Right lobe of liver (tissue), 6 donors: ENCODE measurements around the gene MCC. TPM values are rescaled to one million over a fixed set of nuclear protein-coding genes. Genes with fewer than 3 reads are reported as not detected.

Source experiments
- ATAC-seq, 4 donors: fragments of 200-7000 bp; cut with Tn5 transposase; one replicate each; pipeline ENCODE4 v1.9.1; 2020; ENCODE audit warnings: mild to moderate bottlenecking in 4 of 4, moderate library complexity in 4 of 4
- DNase-seq, 3 donors: peaks; one replicate each; pipeline ENCODE4 v3.0.0-alpha.2; 2020
- H3K27ac ChIP-seq, 3 donors: fragments of 200-600 bp; one replicate each; pipeline ENCODE4 v1.8.0; 2022
- H3K27me3 ChIP-seq, 2 donors: fragments of 200-600 bp; one replicate each; pipeline ENCODE4 v1.8.0; 2022
- H3K36me3 ChIP-seq, 4 donors: fragments of 200-600 bp; sonication (generic) in 1 of 4; one replicate each; pipeline versions ENCODE4 v1.5.1 to v1.8.0; 2017 to 2022; ENCODE audit warnings: control low read depth in 1 of 4
- H3K4me1 ChIP-seq, 4 donors: fragments of 200-600 bp; sonication (generic) in 1 of 4; one replicate each; pipeline versions ENCODE4 v1.5.1 to v1.8.0; 2017 to 2022; ENCODE audit warnings: control low read depth in 1 of 4
- H3K4me3 ChIP-seq, 3 donors: fragments of 200-600 bp; one replicate each; pipeline ENCODE4 v1.8.0; 2022
- H3K9me3 ChIP-seq, 4 donors: fragments of 200-600 bp; sonication (generic) in 1 of 4; one replicate each; pipeline versions ENCODE4 v1.5.1 to v1.8.0; 2017 to 2022; ENCODE audit warnings: control low read depth in 1 of 4
- POLR2A ChIP-seq: fragments of 450-650 bp; IDR thresholded peaks from one replicate; pipeline ENCODE4 v1.6.1; 2017; ENCODE audit warnings: antibody characterized with exemption, mild to moderate bottlenecking
- WGBS: methylation state at CpG from one replicate; pipeline ENCODE4 v1.1.6; 2018; ENCODE audit warnings: low coverage, low lambda C conversion rate; ENCODE audit not compliant: insufficient coverage; ENCODE audit errors: missing lambda C conversion rate; 5-methylcytosine and 5-hydroxymethylcytosine counted together
- intact Hi-C, 2 donors: fragments of 100-400 bp; cut with DNase I; formaldehyde crosslinking; loops; one replicate each; pipeline versions ENCODE4 v1.11.2 to v1.14.1; 2022
- total RNA-seq, 6 experiments: library from RNA; depleted of rRNA in 2 of 6; stranded (reverse); fragments of >200 nt in 2 of 6; fragmentation: NEBNext Ultra II Directional in 3 of 6; extraction: Animal tissue kit (Norgen Biotek cat#: 25700) in 3 of 6; gene quantifications; one replicate each; pipeline versions ENCODE4 v1.1.0 to v1.2.4, GENCODE V29; 2016 to 2023
- TF ChIP-seq, protein P1 (sequence below), 4 donors: fragments of 200-600 bp in 3 of 4; fragments of 450-650 bp in 1 of 4; IDR thresholded peaks; one replicate each; pipeline versions ENCODE4 v1.5.1 to v1.8.0; 2016 to 2022; ENCODE audit warnings: antibody characterized with exemption in 4 of 4, mild to moderate bottlenecking in 2 of 4
- donor health status: DM: no; HTN: yes; CAD: no.
- donor health status: DM: no; HTN: no; CAD: no.
- donor health status: DM: no; HTN: no; CAD: no.
- donor health status: DM: no; HTN: yes; CAD: no.
- donor health status: DM: no; HTN: yes; CAD: no.

Gene MCC
- total RNA-seq, 6 experiments from 2014 or later: 23.1 to 35.2 (median 26.1) TPM

DNA sequence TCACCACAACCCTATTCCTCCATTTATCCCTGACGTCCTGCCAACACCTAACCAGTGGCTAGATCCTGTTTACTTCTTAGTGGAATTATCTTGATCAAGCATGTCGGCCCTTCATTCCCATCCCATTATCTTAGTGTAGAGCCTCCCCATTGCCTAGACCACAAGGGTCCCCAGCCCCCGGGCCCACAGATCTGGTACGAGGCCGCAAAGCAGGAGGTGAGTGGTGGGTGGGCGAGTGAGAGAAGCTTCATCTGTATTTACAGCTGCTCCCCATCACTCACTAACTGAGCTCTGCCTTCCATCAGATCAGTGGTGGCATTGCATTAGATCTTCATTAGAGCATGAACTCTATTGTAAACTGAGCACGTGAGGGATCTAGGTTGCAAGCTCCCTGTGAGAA is 236.2 kb downstream of the MCC start:
- ATAC-seq (no peak), DNase-seq (no peak)
- H3K27ac ChIP-seq: no peak overlapping the region
- TF ChIP-seq, protein P1, sequence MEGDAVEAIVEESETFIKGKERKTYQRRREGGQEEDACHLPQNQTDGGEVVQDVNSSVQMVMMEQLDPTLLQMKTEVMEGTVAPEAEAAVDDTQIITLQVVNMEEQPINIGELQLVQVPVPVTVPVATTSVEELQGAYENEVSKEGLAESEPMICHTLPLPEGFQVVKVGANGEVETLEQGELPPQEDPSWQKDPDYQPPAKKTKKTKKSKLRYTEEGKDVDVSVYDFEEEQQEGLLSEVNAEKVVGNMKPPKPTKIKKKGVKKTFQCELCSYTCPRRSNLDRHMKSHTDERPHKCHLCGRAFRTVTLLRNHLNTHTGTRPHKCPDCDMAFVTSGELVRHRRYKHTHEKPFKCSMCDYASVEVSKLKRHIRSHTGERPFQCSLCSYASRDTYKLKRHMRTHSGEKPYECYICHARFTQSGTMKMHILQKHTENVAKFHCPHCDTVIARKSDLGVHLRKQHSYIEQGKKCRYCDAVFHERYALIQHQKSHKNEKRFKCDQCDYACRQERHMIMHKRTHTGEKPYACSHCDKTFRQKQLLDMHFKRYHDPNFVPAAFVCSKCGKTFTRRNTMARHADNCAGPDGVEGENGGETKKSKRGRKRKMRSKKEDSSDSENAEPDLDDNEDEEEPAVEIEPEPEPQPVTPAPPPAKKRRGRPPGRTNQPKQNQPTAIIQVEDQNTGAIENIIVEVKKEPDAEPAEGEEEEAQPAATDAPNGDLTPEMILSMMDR (IDR thresholded peaks at IDR 0.05): no peak
- no peak for TF ChIP-seq POLR2A
- H3K4me3 ChIP-seq: no peak overlapping the region
- no peaks in the 10 kb centered on the region for H3K27me3 ChIP-seq
- peaks cover 0 to 21% (median 7%) of the 10 kb centered on the region in 4 donors for H3K4me1 ChIP-seq
- no peaks in the 10 kb centered on the region for H3K9me3 ChIP-seq
- intact Hi-C loops: no loop called here
- H3K36me3 ChIP-seq: no peaks in the 10 kb centered on the region
- WGBS: 88% methylated on average over 5 of the region's 7 CpGs

DNA sequence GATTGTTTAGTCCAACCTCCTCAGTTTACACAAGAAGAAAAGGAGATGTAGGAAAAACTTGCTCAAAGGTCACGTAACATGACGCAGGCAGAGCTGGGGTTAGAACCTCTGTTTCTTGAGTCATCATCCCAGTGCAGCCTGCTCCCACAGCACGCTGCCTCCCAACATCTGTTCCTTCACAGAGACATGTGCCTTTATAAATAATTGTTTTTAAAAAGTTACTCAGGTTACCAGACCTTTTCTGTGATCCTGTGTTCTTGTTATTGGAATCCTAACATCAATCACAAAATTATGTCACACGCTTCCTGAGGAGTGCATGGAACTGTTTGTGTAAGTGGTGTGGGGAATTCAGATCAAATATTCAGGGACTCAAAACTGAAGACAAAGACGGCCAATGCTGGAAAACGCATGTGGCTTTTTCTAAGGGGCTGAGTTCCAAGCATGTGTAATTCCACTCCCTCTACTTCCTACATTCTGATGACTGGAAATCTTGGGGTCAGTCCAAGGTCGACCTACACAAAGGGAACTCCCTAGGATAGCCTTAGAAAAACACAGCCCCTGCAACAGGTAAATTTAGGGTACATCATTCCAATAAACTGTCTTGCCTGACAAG is 237.8 kb downstream of the MCC start:
- ATAC-seq: peak; percentile 18 to 52 (median 28)
- no peak overlapping the region for H3K4me3 ChIP-seq
- H3K4me1 ChIP-seq: peaks cover 0 to 5% (median under 1%) of the 10 kb centered on the region in 4 donors
- no peak for TF ChIP-seq POLR2A
- TF ChIP-seq, protein P1 (IDR thresholded peaks at IDR 0.05): no peak
- no peak overlapping the region for H3K27ac ChIP-seq
- H3K36me3 ChIP-seq: no peaks in the 10 kb centered on the region
- intact Hi-C loops: no loop called here
- DNase-seq: no peak
- H3K9me3 ChIP-seq: no peaks in the 10 kb centered on the region
- no peaks in the 10 kb centered on the region for H3K27me3 ChIP-seq
- 64% methylated on average over 7 of the region's 7 CpGs for WGBS

DNA sequence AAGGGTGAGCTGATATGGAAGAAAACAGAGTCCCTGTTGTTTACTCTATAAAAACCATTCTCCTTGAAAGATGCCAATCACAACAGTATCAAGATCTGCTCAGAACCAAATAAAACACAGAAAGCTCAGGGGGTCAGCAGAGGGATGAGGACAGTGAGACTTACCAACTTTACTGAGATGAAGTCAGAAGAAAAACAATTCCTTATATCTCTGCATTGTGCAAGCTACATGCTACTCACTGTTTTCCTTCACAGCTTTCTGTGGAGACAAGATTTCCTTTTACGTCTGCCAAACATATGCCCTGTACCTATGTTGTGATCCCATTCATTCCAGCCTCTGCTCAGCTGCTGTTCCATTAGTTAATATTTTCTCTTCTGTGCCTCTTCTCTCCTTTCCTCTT is 239.0 kb downstream of the MCC start:
- intact Hi-C loops: no loop called here
- Histone ChIP-seq H3K36me3 (no peaks in the 10 kb centered on the region), H3K4me3 (no peak overlapping the region), H3K27ac (no peak overlapping the region), H3K9me3 (no peaks in the 10 kb centered on the region), H3K4me1 (peaks cover 0 to 3% (median 0%) of the 10 kb centered on the region in 4 donors), H3K27me3 (no peaks in the 10 kb centered on the region)
- 100% methylated on average over 1 of the region's 1 CpG for WGBS
- TF ChIP-seq, protein P1 (IDR thresholded peaks at IDR 0.05): no peak
- TF ChIP-seq POLR2A: no peak
- DNase-seq: no peak
- no peak for ATAC-seq

DNA sequence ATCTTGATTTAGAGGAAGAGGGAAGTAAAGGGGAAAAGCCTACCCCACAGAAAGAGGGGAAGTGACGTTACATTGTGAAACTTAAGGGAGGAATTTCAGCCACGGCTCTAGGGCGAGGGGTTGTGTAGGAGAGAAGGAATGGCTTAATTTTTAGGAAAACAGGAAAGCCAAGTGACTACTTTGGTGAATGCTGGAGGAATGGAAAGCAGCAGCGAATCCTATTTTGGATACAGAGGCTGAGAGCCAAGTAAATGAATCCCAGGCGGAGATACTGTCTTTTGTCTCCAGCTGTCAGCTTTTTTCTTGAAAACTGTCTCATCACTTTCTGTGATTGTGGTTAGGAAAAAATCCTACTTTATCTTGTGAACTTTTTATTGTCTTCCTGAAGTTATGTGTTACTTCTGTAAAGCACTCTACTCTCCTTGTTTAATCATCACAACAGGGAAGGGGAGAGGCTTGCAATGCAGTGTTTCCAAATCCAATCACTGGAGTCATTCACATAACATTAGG is 241.8 kb downstream of the MCC start:
- no peaks in the 10 kb centered on the region for H3K27me3 ChIP-seq
- peaks cover 0 to 4% (median 0%) of the 10 kb centered on the region in 4 donors for H3K4me1 ChIP-seq
- intact Hi-C loops: no loop called here
- 43% methylated on average over 5 of the region's 5 CpGs for whole genome bisulfite sequencing
- no peak for DNase-seq
- peak; percentile 49 to 62 (median 58) for ATAC-seq
- no peaks in the 10 kb centered on the region for H3K9me3 ChIP-seq
- TF ChIP-seq, protein P1 (IDR thresholded peaks at IDR 0.05): no peak
- no peak for TF ChIP-seq POLR2A
- H3K4me3 ChIP-seq: no peak overlapping the region
- H3K27ac ChIP-seq: peak overlapping the region in 2 of 3 donors; percentile 14 to 55
- H3K36me3 ChIP-seq: no peaks in the 10 kb centered on the region
